Retinal pigment epithelial cell (primary cell): Measurements from ENCODE around the gene WDR74.
"Not testable (repeated sequence)": the region's sequence is repeated elsewhere in the genome, so short reads cannot be mapped to it uniquely, and the experiment has no call there.

Experiments
- DNase-seq: peaks from one replicate; pipeline ENCODE4 v3.0.0-alpha.2; 2010; ENCODE audit warnings: low read depth
- H3K4me3 ChIP-seq: 2 replicates; pipeline ENCODE4 v1.5.1; 2011; ENCODE audit warnings: mild to moderate bottlenecking, low read length, control low read depth, moderate library complexity
- CTCF ChIP-seq: conservative IDR thresholded peaks from 2 replicates; pipeline ENCODE4 v1.5.1; 2011; ENCODE audit warnings: low read depth, low read length, control low read depth, inconsistent platforms

Gene WDR74

DNA sequence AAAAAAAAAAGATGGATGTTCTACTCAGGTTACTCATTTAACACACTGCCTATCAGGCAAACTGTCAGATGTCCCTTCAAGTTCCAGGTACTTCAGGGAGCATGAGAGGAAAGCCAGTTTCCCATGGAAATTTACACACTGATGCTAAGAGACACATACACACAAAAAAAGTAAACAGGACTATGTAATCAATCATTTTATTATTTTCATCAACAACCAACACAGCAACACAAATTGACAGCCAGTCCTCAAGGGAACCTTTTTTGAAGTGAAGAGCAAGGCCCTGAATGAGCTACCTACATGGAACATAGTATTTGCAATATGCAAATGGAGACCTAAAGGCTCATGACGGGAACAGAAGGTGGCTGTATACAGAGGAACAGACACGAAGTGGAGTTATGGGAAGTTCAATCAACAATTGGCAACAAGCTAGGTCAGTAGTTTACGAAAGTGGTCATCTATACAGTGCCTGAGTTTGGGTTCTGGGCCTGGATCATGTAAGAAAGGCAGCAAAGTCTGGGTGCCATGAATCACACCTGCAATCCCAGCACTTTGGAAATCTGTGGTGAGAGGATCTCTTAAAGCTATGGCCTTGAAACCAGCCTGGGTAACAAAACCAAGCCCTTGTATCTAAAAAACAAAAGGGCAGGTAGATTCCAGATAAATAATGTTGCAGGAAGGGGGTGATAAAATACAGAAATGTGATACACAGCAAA, 12.6 kb upstream of the WDR74 start:
- no peak for TF ChIP-seq CTCF
- DNase-seq: no peak
- H3K4me3 ChIP-seq: no peak overlapping the region

- no peak for DNase-seq
- H3K4me3 ChIP-seq: no peak overlapping the region
- no peak for TF ChIP-seq CTCF
Observed at GRCh38 chr11:62850911-62851806, 11.8 kb upstream of the WDR74 start.

- DNase-seq: no peak
- no peak for TF ChIP-seq CTCF
- no peak overlapping the region for H3K4me3 ChIP-seq
Observed at GRCh38 chr11:62847767-62848314, 8.5 kb upstream of the WDR74 start.

GRCh38 chr11:62846177-62846576, 6.8 kb upstream of the WDR74 start:
- no peak for DNase-seq
- TF ChIP-seq CTCF: no peak
- H3K4me3 ChIP-seq: no peak overlapping the region

GRCh38 chr11:62844154-62844553, 4.8 kb upstream of the WDR74 start:
- TF ChIP-seq CTCF: no peak
- DNase-seq: no peak

DNA sequence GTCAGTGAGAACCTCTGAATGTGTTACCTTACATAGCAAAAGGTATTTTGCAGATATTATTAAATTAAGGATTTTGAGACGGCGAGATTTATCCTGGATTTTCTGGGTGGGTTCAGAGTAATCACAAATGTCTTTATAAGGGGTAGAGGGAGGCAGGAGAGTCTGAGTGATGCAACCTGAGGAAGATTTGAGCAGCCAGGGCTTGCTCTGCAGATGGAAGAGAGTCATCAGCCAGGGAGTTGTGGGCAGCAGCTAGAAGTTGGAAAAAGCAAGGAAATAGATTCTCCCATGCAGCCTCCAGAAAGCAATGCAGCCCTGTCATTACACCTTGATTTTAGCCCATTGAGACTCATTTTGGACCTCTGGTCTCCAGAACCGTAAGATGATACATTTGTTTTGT, 4.1 kb upstream of the WDR74 start:
- H3K4me3 ChIP-seq: no peak overlapping the region
- TF ChIP-seq CTCF: no peak
- no peak for DNase-seq

More at GRCh38 chr11:62844154-62844553, 4.8 kb upstream of the WDR74 start:
- no peak overlapping the region for H3K4me3 ChIP-seq

DNA sequence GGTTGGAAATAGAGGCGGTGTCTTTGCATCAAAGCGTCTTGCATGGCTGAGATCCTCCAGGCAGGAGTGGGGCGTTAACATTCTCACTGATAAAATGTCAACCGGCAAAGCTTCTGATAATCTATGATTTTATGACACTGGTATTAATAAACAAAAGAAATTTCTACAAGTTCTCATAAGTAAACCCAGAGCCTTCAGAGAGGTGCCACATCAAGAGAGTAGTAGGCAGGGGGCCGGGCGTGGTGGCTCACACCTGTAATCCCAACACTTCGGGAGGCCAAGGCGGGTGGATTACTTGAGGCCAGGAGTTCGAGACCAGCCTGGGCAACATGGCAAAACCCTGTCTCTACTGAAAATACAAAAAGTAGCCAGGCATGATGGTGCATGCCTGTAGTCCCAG, 3.5 kb upstream of the WDR74 start:
- H3K4me3 ChIP-seq: peak overlapping the region; percentile 50
- not testable (repeated sequence) for DNase-seq
